NB4 (cell line): ENCODE measurements around the gene ILDR2.

Experiments
- DNase-seq: peaks from one replicate; pipeline ENCODE4 v3.0.0; 2010; ENCODE audit warnings: low read depth
- H3K4me3 ChIP-seq: one replicate; pipeline ENCODE4 v1.5.1; 2011; ENCODE audit warnings: mild to moderate bottlenecking, low read depth, low read length, moderate library complexity
- CTCF ChIP-seq: IDR thresholded peaks from one replicate; pipeline ENCODE4 v1.5.1; 2012; ENCODE audit warnings: low read depth, low read length
- MAX ChIP-seq: IDR thresholded peaks from 2 replicates; pipeline ENCODE4 v1.6.1; 2011; ENCODE audit warnings: low read depth, low read length
- MYC ChIP-seq: IDR thresholded peaks from 2 replicates; pipeline ENCODE4 v1.6.1; 2011; ENCODE audit warnings: low read depth, low read length
- POLR2A ChIP-seq: IDR thresholded peaks from 2 replicates; pipeline ENCODE4 v1.6.1; 2011; ENCODE audit warnings: mild to moderate bottlenecking; ENCODE audit not compliant: insufficient read length; ENCODE audit errors: extremely low read depth

ILDR2 gene

GRCh38 chr1:166908942-166909341, 66.4 kb downstream of the ILDR2 start:
- no peak for DNase-seq
- TF ChIP-seq MAX, result no peak
- TF ChIP-seq POLR2A, result no peak
- no peak for TF ChIP-seq MYC
- no peak for TF ChIP-seq CTCF
- no peak overlapping the region for H3K4me3 ChIP-seq

- DNase-seq, result peak; percentile 4
- TF ChIP-seq MYC, result no peak
- no peak for TF ChIP-seq CTCF
- TF ChIP-seq POLR2A, result no peak
- no peak for TF ChIP-seq MAX
- H3K4me3 ChIP-seq, result no peak overlapping the region
These were observed 67.6 kb downstream of the ILDR2 start for GRCh38 chr1:166907763-166908162.

GRCh38 chr1:166907051-166907450, 68.3 kb downstream of the ILDR2 start:
- H3K4me3 ChIP-seq, result no peak overlapping the region
- DNase-seq, result no peak
- TF ChIP-seq MYC (no peak), MAX (no peak)

GRCh38 chr1:166906647-166907046, 68.7 kb downstream of the ILDR2 start:
- no peak for DNase-seq
- no peak overlapping the region for H3K4me3 ChIP-seq
- TF ChIP-seq POLR2A, result no peak
- no peak for TF ChIP-seq CTCF
- TF ChIP-seq MAX, result no peak
- TF ChIP-seq MYC, result no peak

GRCh38 chr1:166905900-166906299, 69.4 kb downstream of the ILDR2 start:
- TF ChIP-seq MYC, result no peak
- no peak for TF ChIP-seq POLR2A
- no peak for TF ChIP-seq CTCF
- TF ChIP-seq MAX, result no peak
- DNase-seq, result no peak
- no peak overlapping the region for H3K4me3 ChIP-seq

- TF ChIP-seq MYC (no peak), CTCF (no peak), POLR2A (no peak), MAX (no peak)
- no peak for DNase-seq
- no peak overlapping the region for H3K4me3 ChIP-seq
These were observed 70.2 kb downstream of the ILDR2 start for GRCh38 chr1:166905136-166905535.
